ENCODE results near the gene OSR1. TPM values are rescaled to one million over a fixed set of nuclear protein-coding genes. Genes with fewer than 3 reads are reported as not detected.
A peak's percentile ranks its signal among the peaks of the same experiment; 100 is the strongest.

The OSR1 gene
- total and polyA plus RNA-seq, 3 experiments from 2014 or later, result not detected

DNA sequence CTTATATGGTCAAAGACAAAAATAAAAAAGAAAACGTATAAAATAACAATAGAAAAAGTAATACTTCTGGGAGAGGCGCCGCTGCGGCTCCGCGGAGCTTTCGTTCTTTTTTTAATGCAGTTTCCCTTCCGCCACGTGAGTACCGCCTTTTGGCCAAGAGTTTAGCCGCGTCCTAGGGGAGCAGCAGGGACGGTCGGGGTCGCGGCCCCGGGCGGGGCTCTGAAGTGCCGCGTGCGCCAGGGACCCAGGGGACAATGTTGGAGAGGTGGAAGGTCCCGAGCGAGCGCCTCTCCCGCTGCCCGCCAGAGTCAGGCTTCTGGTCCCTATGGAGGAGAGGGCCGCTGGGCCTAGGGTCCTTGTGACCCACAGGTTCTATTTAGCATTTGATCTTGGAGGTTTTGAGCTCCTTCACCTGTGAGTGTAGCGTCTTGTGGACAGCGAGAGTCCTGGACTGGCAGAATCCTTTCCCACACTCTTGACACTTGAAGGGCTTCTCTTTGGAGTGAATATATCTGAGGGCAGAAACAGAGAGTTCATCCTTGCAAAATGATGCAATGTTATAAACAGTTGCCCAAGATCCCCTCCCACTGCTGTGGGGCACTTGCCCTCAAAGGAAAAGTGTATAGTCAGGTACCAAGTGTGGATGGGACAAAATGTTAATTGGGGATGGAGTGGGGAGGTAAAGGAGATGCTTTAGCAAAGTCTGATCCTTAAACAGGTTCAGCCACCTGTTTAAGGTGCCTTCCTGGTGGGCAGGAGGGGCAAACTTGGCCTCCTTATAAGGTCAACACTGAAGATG lies 6.3 kb downstream of the OSR1 start:
- no peaks in the 10 kb centered on the region for H3K9me3 ChIP-seq (ENCODE audit: low read length)
- Mint-ChIP-seq H3K9me3 (peaks cover 0 to 5% (median 0%) of the 10 kb centered on the region in 5 donors), H3K27ac (peak overlapping the region in 1 of 8 donors; percentile 53), H3K4me1 (peaks cover 36 to 56% (median 37%) of the 10 kb centered on the region in 3 donors), H3K4me3 (peak overlapping the region in 5 of 7 donors; percentile 28 to 67 (median 52)), H3K27me3 (peaks cover 79 to 85% of the 10 kb centered on the region in 2 donors), H3K36me3 (peaks cover under 1 to 11% (median 4%) of the 10 kb centered on the region in 3 donors)
- ChIA-PET CTCF (interaction anchor here (1.5 kb wide), 1 partner anchor 511 kb away, joined by 3 read pairs; no protein-coding TSS in a partner anchor), POLR2A (no interaction called here)
- H3K27ac ChIP-seq (ENCODE audit: low read depth, low read length), result no peak overlapping the region
- H3K4me3 ChIP-seq (ENCODE audit: low read length), result no peak overlapping the region
- peaks cover 49% of the 10 kb centered on the region for H3K4me1 ChIP-seq (ENCODE audit: insufficient read depth, low read length)
- H3K36me3 ChIP-seq (ENCODE audit: insufficient read depth, low read length), result no peaks in the 10 kb centered on the region
- DNase-seq, result no peak
- peaks cover 74% of the 10 kb centered on the region for H3K27me3 ChIP-seq (ENCODE audit: insufficient read depth, low read length, poor library complexity, severe bottlenecking)

DNA sequence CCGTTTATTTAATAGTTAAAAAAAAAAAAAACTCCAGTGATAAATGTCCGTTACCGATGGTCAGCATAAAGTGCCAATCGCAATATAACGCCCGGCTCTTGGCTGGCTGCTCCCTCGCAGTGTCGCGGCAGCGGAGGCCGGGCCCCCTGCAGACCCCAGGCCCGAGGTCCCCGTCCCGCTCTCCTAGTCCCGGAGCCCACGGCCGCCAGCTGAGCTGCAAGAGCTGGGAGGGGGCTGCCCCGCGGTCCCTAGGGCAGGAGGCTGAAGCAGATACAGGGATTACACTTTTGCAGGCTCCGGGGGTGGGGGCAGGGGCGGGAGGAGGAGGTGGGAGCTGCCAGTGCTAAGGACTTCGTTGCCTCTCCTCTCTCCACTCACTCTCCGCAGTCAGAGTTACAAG lies 6.9 kb downstream of the OSR1 start:
- Mint-ChIP-seq H3K27ac (peak overlapping the region in 2 of 8 donors; percentile 50 to 53), H3K27me3 (peaks cover 73 to 79% of the 10 kb centered on the region in 2 donors), H3K36me3 (peaks cover 3 to 11% (median 6%) of the 10 kb centered on the region in 3 donors), H3K4me3 (peak overlapping the region in 6 of 7 donors; percentile 46 to 61 (median 56)), H3K9me3 (peaks cover 0 to 5% (median 0%) of the 10 kb centered on the region in 5 donors), H3K4me1 (peaks cover 33 to 54% (median 36%) of the 10 kb centered on the region in 3 donors)
- no peaks in the 10 kb centered on the region for H3K9me3 ChIP-seq (ENCODE audit: low read length)
- H3K4me3 ChIP-seq (ENCODE audit: low read length), result no peak overlapping the region
- peaks cover 68% of the 10 kb centered on the region for H3K27me3 ChIP-seq (ENCODE audit: insufficient read depth, low read length, poor library complexity, severe bottlenecking)
- H3K36me3 ChIP-seq (ENCODE audit: insufficient read depth, low read length), result no peaks in the 10 kb centered on the region
- DNase-seq, result no peak
- POLR2A ChIA-PET, result no interaction called here
- peaks cover 49% of the 10 kb centered on the region for H3K4me1 ChIP-seq (ENCODE audit: insufficient read depth, low read length)
- CTCF ChIA-PET, result no interaction called here
- no peak overlapping the region for H3K27ac ChIP-seq (ENCODE audit: low read depth, low read length)

DNA sequence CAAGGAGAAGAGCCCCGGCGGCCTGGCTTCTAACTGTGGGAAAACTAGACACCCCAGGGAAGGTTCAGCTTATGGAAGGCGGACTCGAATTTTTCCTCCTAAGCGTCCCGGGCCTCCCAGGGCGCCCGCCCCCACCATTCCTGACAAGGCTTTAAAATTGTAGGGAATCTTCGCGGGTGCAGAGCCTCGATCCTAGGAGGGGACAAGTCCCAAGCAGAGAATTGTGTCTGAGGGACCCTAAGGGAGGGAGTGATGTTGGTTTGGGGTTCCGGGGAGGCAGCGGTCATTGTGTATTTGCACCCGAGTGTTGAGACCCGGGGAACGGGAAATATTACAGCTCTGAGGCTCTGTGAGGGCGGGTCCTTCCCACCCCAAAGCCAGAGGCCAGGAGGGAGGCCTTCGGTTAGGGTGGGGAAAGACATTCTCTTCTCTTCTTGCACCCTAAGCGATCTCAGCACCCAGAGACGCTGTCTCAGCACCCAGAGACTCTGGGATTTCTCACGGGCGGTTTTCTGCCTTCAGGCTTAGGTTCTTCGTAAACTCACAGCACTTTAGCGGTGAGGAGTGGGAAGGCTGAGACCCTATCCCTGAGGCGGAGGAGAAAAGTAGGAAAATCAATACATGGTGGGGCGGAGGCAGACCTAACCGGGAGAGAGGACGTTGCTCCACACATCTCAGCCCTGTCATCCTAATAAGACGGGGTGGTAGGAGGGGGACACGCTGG lies 7.6 kb downstream of the OSR1 start:
- H3K27me3 Mint-ChIP-seq, result peaks cover 67 to 73% of the 10 kb centered on the region in 2 donors
- H3K9me3 Mint-ChIP-seq, result peaks cover 0 to 5% (median 0%) of the 10 kb centered on the region in 5 donors
- POLR2A ChIA-PET, result no interaction called here
- no peak overlapping the region for H3K4me3 ChIP-seq (ENCODE audit: low read length)
- H3K4me1 Mint-ChIP-seq, result peaks cover 29 to 56% (median 30%) of the 10 kb centered on the region in 3 donors
- DNase-seq, result no peak
- H3K36me3 Mint-ChIP-seq, result peaks cover 3 to 11% (median 7%) of the 10 kb centered on the region in 3 donors
- peak overlapping the region in 5 of 8 donors; percentile 17 to 65 (median 30) for H3K27ac Mint-ChIP-seq
- H3K4me1 ChIP-seq (ENCODE audit: insufficient read depth, low read length), result peaks cover 44% of the 10 kb centered on the region
- no peaks in the 10 kb centered on the region for H3K36me3 ChIP-seq (ENCODE audit: insufficient read depth, low read length)
- no peak overlapping the region for H3K27ac ChIP-seq (ENCODE audit: low read depth, low read length)
- H3K27me3 ChIP-seq (ENCODE audit: insufficient read depth, low read length, poor library complexity, severe bottlenecking), result peaks cover 61% of the 10 kb centered on the region
- peak overlapping the region; percentile 34 to 66 (median 52) for H3K4me3 Mint-ChIP-seq
- CTCF ChIA-PET, result interaction anchor here (0.7 to 4.9 kb wide), 5 partner anchors 9 to 790 kb away, joined by 3 to 28 read pairs (median 3); partner anchors contain the start of genes OSR1 and RDH14
- no peaks in the 10 kb centered on the region for H3K9me3 ChIP-seq (ENCODE audit: low read length)

DNA sequence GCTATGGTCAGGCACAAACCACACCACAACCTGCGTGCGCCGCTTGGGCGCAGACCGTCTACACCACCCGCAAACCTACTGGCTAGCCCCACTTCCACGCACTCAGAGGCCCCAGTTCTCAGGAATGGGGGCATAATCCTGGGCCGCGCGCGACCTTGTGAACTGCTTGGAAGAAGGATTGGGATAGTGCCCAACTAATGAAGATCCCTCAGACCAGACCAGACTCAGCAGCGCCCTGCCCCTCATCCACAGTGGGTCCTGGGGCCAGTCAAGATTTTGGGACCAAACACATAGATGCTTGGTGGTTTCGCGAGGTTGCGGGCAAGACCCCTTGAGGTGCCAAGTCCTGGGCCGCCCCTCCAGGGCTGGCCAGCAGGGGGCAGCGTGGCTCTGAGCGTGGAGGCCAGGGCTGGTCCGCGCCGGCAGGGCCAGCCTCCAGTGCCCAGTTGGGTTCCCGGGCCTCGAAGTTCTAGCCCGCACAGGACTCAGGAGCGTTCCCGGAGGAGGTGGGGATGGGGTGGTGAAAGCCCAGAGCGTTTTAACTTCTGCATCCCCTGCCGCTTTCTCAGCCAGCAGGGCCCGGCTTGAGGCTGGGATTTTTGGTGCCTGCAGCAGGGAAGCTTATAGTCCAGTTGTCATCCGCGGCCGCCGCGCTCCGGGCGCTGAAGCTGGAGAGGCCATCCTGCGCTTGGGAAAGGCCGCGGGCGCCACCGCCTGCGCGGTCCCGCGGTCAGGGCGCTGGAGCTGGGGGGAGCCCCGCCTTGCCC lies 8.3 kb downstream of the OSR1 start:
- Mint-ChIP-seq H3K9me3 (peaks cover 0 to 2% (median 0%) of the 10 kb centered on the region in 5 donors), H3K36me3 (peaks cover 3 to 11% (median 8%) of the 10 kb centered on the region in 3 donors), H3K27me3 (peaks cover 61 to 66% of the 10 kb centered on the region in 2 donors), H3K4me1 (peaks cover 27 to 53% (median 30%) of the 10 kb centered on the region in 3 donors), H3K4me3 (peak overlapping the region in 3 of 7 donors; percentile 54 to 63 (median 60)), H3K27ac (peak overlapping the region in 1 of 8 donors; percentile 98)
- no peaks in the 10 kb centered on the region for H3K36me3 ChIP-seq (ENCODE audit: insufficient read depth, low read length)
- POLR2A ChIA-PET, result no interaction called here
- no peak overlapping the region for H3K4me3 ChIP-seq (ENCODE audit: low read length)
- H3K9me3 ChIP-seq (ENCODE audit: low read length), result no peaks in the 10 kb centered on the region
- DNase-seq, result peak in 4 of 5 donors; percentile 38 to 65 (median 45)
- no peak overlapping the region for H3K27ac ChIP-seq (ENCODE audit: low read depth, low read length)
- H3K4me1 ChIP-seq (ENCODE audit: insufficient read depth, low read length), result peaks cover 44% of the 10 kb centered on the region
- CTCF ChIA-PET, result interaction anchor here (0.7 to 4.9 kb wide), 5 partner anchors 10 to 789 kb away, joined by 3 to 28 read pairs (median 3); partner anchors contain the start of genes OSR1 and RDH14
- H3K27me3 ChIP-seq (ENCODE audit: insufficient read depth, low read length, poor library complexity, severe bottlenecking), result peaks cover 54% of the 10 kb centered on the region

DNA sequence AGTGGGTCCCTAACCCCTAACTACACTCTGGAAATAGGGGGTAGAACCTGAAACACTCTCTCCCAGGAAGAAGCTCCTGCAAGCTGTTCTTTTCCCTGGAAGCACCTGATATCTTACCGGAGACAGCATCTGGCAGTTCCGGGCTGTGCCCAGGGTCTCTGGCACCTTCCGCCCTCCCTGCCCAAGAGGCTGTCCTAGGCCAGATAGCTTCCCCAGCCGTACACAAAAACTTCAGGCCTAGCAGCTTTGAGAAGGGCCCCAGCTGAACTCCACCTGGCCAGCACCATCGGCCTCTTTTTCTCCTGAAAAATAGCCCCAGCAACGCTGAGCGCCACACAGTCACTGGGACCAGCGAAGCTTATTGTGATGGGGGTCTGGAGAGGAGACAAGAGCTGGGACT lies 9.7 kb downstream of the OSR1 start:
- Mint-ChIP-seq H3K9me3 (peaks cover 0 to 2% (median 0%) of the 10 kb centered on the region in 5 donors), H3K27me3 (peaks cover 47 to 52% of the 10 kb centered on the region in 2 donors), H3K27ac (peak overlapping the region in 7 of 8 donors; percentile 97 to 99 (median 98)), H3K36me3 (peaks cover 3 to 11% (median 8%) of the 10 kb centered on the region in 3 donors), H3K4me3 (peak overlapping the region; percentile 46 to 98 (median 96)), H3K4me1 (peaks cover 27 to 53% (median 30%) of the 10 kb centered on the region in 3 donors)
- POLR2A ChIA-PET, result interaction anchor here (1.5 kb wide), 1 partner anchor 553 kb away, joined by 5 read pairs; the partner anchor contains the start of gene TTC32
- Histone ChIP-seq H3K27ac (ENCODE audit: low read depth, low read length) (peak overlapping the region; percentile 90), H3K27me3 (ENCODE audit: insufficient read depth, low read length, poor library complexity, severe bottlenecking) (peaks cover 46% of the 10 kb centered on the region), H3K36me3 (ENCODE audit: insufficient read depth, low read length) (no peaks in the 10 kb centered on the region), H3K4me3 (ENCODE audit: low read length) (peak overlapping the region; percentile 86), H3K9me3 (ENCODE audit: low read length) (no peaks in the 10 kb centered on the region), H3K4me1 (ENCODE audit: insufficient read depth, low read length) (peaks cover 44% of the 10 kb centered on the region)
- DNase-seq, result no peak
- CTCF ChIA-PET, result interaction anchor here (3.3 to 4.9 kb wide), 2 partner anchors 11 to 828 kb away, joined by 10 to 28 read pairs; partner anchors contain the start of gene OSR1

DNA sequence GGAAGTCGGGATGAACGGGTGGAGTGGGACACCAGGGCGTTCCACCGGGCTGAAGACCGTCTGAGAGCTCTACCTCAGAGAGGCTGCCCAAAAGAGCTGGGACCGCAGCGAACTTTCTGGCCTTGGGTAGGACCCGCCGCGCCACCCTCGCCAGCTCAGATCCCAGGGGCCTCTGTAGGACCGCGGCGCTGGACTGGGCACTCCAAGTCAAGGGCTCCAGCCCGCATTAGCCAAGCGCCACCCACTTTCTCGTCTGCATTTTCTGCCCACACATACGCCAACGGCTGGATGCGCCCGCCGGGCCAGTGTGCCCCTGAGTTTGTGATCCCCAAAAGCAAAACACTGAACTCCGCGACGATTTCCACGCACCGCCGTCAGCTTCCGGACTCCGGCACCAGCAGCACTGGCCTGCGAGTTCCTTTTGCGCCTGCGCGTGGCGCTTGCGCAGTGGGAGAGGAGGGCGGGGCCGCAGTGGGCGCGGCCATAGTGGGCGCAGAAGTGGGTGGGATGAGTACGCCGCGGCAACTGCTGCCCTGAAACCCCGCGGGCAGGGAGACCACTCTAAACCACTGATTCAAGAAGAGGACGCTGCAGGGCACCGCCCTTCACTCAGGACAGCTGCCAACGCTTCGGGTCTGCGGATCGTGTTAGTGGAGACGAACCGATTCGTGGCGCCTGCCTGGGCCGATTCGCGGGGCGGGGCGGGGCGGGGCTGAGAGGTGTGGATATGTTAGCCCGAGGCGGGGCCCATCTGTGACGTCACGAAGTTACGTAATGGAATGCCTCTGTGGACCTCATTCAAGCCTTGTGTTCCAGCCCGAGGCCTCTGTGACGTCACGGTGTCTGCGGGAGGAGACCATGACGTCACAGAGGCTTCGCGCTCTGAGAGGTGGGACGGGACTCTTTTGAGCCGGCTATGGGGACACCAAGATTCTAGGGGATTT lies 10.5 kb downstream of the OSR1 start:
- Mint-ChIP-seq H3K4me3 (peak overlapping the region; percentile 92 to 98 (median 96)), H3K9me3 (peaks cover 0 to 2% (median 0%) of the 10 kb centered on the region in 5 donors), H3K36me3 (peaks cover 3 to 11% (median 9%) of the 10 kb centered on the region in 3 donors), H3K4me1 (peaks cover 27 to 53% (median 30%) of the 10 kb centered on the region in 3 donors), H3K27me3 (peaks cover 39 to 44% of the 10 kb centered on the region in 2 donors), H3K27ac (peak overlapping the region; percentile 97 to 99 (median 98))
- Histone ChIP-seq H3K27me3 (ENCODE audit: insufficient read depth, low read length, poor library complexity, severe bottlenecking) (peaks cover 41% of the 10 kb centered on the region), H3K36me3 (ENCODE audit: insufficient read depth, low read length) (no peaks in the 10 kb centered on the region), H3K4me3 (ENCODE audit: low read length) (peak overlapping the region; percentile 86), H3K9me3 (ENCODE audit: low read length) (no peaks in the 10 kb centered on the region), H3K4me1 (ENCODE audit: insufficient read depth, low read length) (peaks cover 44% of the 10 kb centered on the region), H3K27ac (ENCODE audit: low read depth, low read length) (peak overlapping the region; percentile 90)
- POLR2A ChIA-PET, result interaction anchor here (1.0 to 1.8 kb wide), 7 partner anchors 12 to 801 kb away, joined by 4 to 17 read pairs (median 5); partner anchors contain the start of genes LAPTM4A, RDH14 and TTC32
- peak; percentile 92 to 99 (median 97) for DNase-seq
- CTCF ChIA-PET, result interaction anchor here (0.9 to 4.9 kb wide), 5 partner anchors 9 to 1303 kb away, joined by 3 to 28 read pairs (median 5); partner anchors contain the start of genes HS1BP3 and OSR1

Measured in CD8-positive, alpha-beta memory T cell (primary cell).